ENCODE measurements around the gene TUBB3.
A peak's percentile ranks its signal among the peaks of the same experiment; 100 is the strongest.
"Not testable (repeated sequence)": the region's sequence is repeated elsewhere in the genome, so short reads cannot be mapped to it uniquely, and the experiment has no call there.

Gene TUBB3

DNA sequence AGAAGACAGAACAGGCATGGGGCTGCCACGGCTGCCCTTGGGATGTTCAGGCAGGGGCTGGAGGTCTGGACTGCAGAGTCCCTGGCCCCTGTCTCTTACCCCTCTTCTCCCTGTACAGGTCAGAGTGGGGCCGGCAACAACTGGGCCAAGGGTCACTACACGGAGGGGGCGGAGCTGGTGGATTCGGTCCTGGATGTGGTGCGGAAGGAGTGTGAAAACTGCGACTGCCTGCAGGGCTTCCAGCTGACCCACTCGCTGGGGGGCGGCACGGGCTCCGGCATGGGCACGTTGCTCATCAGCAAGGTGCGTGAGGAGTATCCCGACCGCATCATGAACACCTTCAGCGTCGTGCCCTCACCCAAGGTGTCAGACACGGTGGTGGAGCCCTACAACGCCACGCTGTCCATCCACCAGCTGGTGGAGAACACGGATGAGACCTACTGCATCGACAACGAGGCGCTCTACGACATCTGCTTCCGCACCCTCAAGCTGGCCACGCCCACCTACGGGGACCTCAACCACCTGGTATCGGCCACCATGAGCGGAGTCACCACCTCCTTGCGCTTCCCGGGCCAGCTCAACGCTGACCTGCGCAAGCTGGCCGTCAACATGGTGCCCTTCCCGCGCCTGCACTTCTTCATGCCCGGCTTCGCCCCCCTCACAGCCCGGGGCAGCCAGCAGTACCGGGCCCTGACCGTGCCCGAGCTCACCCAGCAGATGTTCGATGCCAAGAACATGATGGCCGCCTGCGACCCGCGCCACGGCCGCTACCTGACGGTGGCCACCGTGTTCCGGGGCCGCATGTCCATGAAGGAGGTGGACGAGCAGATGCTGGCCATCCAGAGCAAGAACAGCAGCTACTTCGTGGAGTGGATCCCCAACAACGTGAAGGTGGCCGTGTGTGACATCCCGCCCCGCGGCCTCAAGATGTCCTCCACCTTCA, 11.7 kb downstream of the TUBB3 start:
- H3K4me3 ChIP-seq (ENCODE audit: low read depth, low read length) = no peak overlapping the region
- no peak for DNase-seq (ENCODE audit: low read depth)

DNA sequence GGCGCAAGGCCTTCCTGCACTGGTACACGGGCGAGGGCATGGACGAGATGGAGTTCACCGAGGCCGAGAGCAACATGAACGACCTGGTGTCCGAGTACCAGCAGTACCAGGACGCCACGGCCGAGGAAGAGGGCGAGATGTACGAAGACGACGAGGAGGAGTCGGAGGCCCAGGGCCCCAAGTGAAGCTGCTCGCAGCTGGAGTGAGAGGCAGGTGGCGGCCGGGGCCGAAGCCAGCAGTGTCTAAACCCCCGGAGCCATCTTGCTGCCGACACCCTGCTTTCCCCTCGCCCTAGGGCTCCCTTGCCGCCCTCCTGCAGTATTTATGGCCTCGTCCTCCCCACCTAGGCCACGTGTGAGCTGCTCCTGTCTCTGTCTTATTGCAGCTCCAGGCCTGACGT, 12.5 kb downstream of the TUBB3 start:
- not testable (repeated sequence) for H3K4me3 ChIP-seq (ENCODE audit: low read depth, low read length); DNase-seq (ENCODE audit: low read depth)

DNA sequence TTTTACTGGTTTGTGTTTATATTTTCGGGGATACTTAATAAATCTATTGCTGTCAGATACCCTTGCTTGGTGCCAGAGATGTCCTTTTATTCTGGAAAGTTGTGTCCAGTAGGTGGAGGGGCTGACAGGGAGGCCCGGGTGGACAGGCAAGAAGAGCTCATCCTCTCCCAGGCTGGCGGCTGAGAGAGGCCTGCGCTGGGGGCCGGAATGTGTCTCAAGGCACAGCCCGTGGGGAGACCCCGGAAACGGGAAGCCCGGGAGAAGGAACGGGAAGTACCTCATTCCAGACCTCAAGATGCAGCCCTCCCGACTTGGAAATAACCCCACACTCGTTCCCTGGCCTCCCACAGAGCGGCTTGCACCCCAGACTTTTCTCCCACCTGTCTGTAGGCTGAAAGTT, 12.9 kb downstream of the TUBB3 start:
- H3K4me3 ChIP-seq (ENCODE audit: low read depth, low read length) = no peak overlapping the region
- DNase-seq (ENCODE audit: low read depth) = no peak

DNA sequence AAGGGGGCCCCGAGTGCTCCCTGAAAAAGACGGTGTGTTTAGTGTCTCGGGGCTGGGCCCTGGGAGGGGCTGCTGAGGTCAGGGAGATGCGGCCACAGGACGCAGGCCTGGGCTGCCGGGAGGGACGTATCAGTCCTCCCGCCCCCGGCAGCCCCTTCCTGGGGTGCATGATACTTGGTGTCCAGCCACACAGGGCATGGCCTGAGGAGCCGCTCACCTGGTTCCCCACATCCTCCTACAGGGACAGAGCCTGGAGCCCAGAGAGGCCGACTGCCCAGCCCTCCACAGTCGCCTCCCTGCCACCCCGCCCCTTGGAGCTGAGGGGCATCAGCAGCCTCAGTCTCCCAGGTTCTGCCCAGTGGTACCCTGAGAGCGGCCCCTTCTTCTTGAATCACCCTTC, 13.4 kb downstream of the TUBB3 start:
- no peak overlapping the region for H3K4me3 ChIP-seq (ENCODE audit: low read depth, low read length)
- DNase-seq (ENCODE audit: low read depth) = no peak

DNA sequence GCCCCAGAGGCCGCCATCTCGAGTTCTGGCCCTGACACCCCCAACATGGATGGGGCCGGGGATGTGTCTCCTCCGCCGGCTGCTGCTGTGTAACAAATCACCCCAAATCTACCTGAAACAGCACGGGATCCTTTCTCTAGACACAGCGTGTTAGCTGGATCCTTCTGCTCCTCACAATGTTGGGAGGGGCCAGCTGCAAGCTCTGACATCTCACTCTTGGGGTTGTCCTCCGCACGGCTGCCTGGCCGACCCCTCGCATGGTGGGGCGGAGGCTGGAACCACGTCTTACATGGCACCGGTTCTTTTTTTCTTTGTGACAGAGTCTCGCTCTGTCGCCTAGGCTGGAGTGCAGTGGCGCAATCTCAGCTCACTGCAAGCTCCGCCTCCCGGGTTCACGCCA, 13.8 kb downstream of the TUBB3 start:
- no peak for DNase-seq (ENCODE audit: low read depth)
- H3K4me3 ChIP-seq (ENCODE audit: low read depth, low read length) = no peak overlapping the region

DNA sequence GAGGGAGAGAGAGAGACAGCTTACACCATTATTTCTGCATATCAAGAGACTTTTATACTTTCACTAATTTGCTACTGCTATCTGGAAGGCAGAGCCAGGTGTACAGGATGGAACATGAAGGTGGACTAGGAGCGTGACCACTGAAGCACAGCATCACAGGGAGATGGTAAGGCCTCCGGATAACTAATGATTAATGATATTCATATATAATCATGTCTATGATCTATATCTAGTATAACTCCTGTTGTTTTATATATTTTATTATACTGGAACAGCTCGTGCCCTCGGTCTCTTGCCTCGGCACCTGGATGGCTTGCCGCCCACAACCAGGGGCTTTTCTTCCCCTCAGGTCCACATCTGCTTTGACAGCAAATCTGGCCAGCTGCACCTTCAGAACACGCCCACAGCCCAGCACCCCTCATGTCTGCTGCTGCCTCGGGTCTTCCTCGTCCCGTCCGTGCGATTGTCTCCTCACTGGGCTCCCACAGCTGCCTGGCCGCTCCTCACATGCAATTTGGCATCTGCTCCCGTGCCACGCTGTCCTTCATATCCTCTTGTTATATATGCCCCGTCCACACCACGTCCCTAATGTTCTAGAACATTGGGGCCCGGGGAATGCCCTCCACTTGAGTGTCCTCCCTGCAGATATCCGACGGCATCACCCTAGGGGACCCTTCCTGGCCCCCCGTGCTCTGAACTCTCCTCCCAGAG, 15.2 kb downstream of the TUBB3 start:
- DNase-seq (ENCODE audit: low read depth) = no peak
- H3K4me3 ChIP-seq (ENCODE audit: low read depth, low read length) = no peak overlapping the region

DNA sequence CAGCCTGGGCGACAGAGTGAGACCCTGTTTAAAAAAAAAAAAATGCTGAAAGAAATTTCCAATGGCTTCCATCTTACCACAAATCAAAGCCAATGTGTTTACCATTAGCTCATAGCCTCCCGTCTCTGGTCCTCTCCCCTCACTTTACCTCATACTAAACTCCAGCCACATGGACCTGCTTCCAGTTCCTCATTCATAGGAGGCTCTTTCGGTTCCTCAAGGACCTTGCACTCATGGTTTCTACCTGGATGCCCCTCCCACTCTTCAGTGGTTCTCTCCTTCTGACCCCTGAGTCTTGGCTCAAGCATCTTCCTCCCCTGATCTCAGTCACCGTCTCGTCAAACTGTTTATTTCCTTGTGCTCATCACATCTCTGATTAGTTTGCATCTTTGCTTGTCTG, 21.6 kb downstream of the TUBB3 start:
- DNase-seq (ENCODE audit: low read depth) = no peak
- no peak overlapping the region for H3K4me3 ChIP-seq (ENCODE audit: low read depth, low read length)

DNA sequence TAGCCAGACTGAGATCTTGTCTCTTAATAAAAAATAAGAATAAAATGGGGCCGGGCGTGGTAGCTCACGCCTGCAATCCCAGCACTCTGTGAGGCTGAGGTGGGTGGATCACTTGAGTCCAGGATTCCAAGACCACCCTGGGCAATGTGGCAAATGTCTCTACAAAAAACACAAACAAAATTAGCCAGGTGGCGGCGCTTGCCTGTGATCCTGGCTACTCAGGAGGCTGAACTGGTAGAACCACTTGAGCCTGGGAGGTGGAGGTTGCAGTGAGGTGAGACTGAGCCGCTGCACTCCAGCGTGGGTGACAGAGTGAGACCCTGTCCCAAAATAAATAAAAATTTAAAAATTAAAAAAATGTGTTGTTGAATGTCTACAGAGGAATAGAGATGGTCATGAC, 22.5 kb downstream of the TUBB3 start:
- DNase-seq (ENCODE audit: low read depth) = no peak
- no peak overlapping the region for H3K4me3 ChIP-seq (ENCODE audit: low read depth, low read length)

DNA sequence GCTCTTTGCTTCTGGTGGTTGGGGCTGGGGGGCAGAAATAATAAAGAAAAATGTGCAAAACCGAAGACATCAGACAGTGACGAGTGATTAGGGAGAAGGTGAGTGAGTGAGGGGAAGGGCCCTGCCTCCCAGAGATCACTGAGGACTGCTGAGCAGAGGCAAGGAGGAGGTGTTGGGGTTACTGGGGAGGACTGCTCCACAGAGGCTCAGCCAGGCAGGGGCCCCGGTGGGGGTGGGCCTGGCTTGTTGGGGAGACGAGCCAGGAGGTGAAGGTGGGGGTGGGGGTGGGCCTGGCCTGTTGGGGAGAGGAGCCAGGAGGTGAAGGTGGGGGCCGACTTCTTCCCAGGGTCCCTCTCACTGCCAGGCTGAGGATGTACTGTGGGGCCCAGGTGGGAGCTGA, 23.4 kb downstream of the TUBB3 start:
- DNase-seq (ENCODE audit: low read depth) = no peak
- no peak overlapping the region for H3K4me3 ChIP-seq (ENCODE audit: low read depth, low read length)

DNA sequence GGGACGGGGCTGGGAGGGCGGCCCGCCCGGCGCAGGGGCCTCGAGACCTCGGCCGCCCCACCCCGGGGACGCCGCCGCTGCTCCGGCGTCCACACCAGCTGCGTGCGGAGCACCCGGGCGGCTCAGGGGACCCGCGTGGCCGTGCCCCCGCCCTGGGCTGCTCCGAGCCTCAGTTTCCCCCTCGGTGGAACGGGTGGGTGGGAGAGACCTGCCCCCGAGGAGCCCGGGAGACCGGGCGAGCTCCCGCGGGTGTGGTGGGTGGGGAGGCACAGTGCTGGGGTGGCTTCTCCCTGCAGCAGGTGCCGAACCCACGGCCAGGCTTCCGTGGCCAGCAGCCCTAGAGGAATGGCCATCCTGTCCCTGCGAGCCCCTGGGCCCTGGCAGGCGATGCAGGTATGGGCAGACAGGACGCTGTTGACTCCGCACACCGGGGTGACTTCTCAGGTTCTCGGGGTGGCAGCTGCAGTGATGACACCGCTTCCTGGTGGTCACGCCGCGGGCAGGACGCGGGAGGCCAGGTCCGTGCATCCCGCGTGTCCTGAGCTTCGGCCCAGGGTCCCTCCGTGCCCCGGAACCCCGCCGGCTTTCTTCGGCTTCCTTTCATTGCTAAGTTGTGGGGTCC, 26.1 kb downstream of the TUBB3 start:
- peak overlapping the region; percentile 76 for H3K4me3 ChIP-seq (ENCODE audit: low read depth, low read length)
- no peak for DNase-seq (ENCODE audit: low read depth)

DNA sequence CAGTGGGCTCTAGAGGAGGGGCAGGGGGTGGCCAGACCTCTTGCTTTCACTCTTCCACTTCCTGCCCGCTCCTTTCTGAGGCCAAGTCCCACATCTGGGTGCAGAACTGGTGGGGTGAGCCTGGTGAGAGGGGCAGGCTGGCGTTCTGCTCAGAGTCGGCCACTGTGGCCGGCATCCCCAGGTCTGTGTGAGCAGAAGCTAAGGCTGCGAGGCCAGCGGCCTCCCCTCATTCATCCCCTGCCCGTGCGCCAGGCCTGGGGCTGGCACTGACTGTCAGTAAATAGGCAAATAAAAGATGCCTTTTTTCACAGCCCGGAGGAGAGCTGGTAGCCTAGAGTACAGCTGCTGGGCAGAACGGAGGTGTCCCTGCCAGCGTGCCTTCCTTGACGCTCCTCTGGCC, 26.6 kb downstream of the TUBB3 start:
- peak overlapping the region; percentile 76 for H3K4me3 ChIP-seq (ENCODE audit: low read depth, low read length)
- no peak for DNase-seq (ENCODE audit: low read depth)

DNA sequence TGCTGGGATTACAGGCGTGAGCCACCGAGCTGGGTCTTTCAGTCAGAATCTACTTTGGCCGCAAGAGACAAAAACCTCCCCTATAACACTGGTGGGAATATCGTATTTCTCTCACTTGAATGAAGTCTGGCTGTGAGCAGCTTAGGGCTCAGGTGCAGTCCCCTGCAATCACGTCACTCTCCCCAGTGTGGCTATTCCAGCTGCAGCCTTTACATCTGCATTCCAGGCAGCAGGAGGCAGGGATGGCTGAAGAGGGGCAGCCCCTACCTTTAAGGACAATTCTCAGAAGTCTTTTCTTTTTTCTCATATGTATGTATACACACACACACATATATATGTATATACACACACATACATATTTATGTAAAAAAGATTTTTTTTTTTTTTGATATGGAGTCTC, 28.4 kb downstream of the TUBB3 start:
- no peak for DNase-seq (ENCODE audit: low read depth)

DNA sequence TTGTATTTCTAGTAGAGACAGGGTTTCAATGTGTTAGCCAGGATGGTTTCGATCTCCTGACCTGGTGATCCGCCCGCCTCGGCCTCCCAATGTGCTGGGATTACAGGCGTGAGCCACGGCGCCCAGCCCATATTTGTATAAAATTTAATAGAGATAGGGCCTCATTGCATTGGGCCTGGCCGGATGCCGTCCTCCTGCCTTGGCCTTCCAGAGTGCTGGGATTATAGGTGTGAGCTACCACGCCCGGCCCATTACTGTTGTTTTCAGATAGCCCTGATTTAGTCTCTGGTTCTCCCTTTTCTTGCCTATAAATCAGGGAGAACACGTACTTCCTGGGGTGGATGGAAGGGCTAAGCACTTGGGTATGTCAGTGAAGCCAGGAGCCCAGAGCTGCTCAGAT, 28.9 kb downstream of the TUBB3 start:
- H3K4me3 ChIP-seq (ENCODE audit: low read depth, low read length) = no peak overlapping the region
- DNase-seq (ENCODE audit: low read depth) = no peak

More for the DNA sequence above, 28.4 kb downstream of the TUBB3 start:
- no peak overlapping the region for H3K4me3 ChIP-seq (ENCODE audit: low read depth, low read length)

DNA sequence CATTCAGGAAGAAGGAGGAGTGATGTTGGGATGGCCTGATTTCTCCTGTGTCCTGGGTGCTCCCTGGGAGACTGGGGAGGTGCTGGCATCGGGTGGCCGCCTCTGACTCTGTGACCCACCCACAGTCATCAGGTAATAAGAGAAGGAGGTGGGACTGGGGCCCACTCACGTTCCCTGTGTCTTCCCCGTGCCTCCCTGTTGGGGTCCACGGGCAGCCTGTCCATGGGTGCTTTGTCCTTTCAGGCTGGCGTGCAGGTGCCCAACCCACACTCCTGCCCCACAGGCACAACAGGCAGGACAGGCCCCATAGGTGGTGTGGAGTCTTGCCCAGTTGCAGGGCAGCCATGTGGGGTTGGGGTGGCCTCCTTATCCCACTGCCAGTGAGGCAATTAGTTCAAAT, 29.4 kb downstream of the TUBB3 start:
- DNase-seq (ENCODE audit: low read depth) = no peak
- H3K4me3 ChIP-seq (ENCODE audit: low read depth, low read length) = no peak overlapping the region

DNA sequence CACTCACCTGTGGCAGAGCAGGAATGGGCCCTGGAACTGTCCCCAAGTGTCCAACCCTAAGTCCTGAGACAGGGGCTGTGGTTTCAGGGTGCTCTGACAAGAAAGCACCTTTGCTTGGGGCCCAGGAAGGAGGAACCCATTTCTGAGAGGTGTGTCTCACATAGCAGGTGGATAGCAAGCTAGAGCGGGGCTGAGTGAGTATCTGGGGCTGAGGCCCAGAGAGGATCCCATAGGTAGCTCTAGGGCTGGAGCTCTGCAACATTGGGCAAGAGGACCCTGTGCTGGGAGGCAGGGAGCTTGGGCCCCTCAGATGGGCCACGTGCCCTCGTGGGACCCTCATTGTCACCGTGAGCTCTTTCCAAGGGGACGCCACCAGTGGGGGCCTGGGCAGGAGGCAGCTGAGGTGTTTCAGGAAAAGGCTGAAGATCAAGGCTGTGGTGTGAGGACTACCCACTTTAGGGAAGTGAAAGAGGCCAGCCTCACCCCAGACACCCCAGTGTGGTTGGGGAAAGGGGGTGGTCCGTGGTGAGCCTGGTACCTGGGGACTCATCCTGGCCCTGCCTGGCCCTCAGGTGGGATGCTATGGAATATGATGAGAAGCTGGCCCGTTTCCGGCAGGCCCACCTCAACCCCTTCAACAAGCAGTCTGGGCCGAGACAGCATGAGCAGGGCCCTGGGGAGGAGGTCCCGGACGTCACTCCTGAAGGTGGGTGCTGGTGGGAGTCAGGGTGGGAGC, 30.7 kb downstream of the TUBB3 start:
- no peak for DNase-seq (ENCODE audit: low read depth)
- H3K4me3 ChIP-seq (ENCODE audit: low read depth, low read length) = no peak overlapping the region

DNA sequence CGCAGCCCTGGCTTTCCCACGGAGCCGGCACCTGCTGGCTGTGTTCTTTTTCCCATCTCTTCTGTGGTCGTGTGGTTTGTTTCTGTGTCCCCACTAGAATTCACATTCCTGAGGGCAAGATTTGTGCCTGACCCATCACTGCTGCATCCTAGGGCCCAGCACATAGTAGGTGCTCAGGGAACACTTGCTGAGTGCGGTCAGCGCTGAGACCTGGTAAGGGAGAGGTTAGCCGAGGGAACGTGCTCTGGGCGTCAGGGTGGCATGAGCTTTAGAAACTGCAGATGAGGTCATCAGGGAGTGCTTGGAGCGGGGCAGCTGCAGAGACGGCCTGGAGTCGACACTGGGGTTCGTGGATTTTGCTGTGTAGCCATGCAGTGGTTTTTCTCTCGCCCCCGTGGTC, 31.3 kb downstream of the TUBB3 start:
- H3K4me3 ChIP-seq (ENCODE audit: low read depth, low read length) = no peak overlapping the region
- no peak for DNase-seq (ENCODE audit: low read depth)

DNA sequence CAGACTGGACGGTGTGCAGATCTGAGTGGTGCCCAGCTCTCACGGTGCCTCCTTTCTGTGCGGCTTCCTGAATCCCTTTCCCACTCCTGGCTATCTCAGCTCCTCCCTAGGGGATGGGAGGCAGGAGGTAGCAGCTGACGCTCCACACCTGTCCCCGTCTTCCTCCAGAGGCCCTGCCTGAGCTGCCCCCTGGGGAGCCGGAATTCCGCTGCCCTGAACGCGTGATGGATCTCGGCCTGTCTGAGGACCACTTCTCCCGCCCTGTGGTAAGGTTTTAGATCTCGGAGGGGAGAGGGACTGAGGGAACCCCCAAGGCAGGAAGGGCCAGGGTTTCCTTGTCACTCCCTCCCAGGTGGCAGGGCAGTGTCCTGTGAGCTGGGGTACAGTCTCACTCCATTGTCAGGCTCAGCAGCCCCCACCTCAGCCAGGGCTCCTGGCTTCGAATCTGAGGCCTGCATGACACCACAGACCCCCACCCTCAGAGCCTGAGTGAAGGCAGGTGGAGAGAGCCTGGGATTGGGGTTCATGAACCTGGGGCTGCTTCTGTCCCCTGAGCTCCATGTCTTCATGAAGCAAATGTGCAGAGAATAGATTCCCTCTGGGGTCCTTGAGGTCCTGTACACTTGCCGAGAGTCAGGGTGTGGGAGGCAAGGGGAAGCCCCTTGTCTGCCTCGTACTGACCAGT, 32.0 kb downstream of the TUBB3 start:
- no peak for DNase-seq (ENCODE audit: low read depth)
- no peak overlapping the region for H3K4me3 ChIP-seq (ENCODE audit: low read depth, low read length)

DNA sequence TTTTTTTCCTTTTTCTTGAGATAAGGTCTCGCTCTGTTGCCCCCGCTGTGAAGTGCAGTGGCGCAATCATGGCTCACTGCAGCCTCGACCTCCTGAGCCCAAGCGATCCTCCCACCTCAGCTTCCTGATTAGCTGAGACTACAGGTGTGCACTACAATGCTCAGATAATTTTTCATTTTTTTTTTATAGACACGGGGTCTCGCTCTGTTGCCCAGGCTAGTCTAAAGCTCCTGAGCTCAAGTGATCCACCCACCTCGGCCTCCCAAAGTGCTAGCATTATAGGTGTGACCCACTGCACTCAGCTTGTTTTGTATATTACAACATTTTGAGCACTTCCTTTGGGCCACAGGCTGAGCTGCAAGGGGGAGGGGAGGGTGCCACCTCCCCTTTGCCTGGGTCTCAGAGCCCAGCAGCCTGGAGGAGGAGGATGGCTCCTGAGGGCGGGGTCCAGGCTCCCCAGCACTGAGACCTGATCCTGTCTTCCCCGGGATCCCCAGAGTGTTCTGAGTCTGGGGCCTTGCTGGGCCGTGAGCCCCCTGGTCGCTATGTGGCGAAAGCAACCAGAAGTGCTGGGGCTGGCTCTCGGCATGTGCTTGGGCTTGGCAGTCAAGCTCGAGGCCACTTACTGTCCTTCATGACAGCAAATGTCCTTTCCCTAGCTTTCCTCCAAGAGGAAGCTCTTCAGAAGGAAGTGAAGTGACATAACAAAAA, 33.5 kb downstream of the TUBB3 start:
- no peak overlapping the region for H3K4me3 ChIP-seq (ENCODE audit: low read depth, low read length)
- no peak for DNase-seq (ENCODE audit: low read depth)
